ENCODE data around the gene ZSWIM8.

ZSWIM8 gene

DNA sequence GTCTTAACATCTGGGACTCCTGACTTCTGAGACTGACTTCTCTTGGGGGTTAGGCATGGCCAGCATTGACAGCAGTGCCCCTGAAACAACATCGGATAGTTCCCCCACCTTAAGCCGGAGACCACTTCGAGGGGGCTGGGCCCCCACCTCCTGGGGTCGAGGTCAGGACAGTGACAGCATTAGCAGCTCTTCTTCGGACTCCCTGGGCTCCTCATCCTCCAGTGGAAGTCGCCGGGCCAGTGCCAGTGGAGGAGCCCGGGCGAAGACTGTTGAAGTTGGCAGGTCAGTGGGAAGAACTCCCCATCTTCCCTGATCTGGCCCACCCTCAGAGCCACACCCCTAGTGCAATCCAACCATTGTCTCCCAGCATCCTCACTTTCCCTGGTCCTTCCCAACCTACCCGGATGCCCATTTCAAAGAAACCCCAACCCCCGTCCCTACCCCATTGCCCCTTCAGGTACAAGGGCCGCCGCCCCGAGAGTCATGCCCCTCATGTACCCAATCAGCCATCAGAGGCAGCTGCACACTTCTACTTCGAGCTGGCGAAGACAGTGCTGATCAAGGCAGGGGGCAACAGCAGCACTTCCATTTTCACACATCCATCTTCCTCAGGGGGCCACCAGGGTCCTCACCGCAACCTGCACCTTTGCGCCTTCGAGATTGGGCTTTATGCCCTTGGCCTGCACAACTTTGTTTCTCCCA lies 12.1 kb downstream of the ZSWIM8 start:
- no peak for DNase-seq

- DNase-seq: no peak
Observed at GRCh38 chr10:73798087-73798486, 12.7 kb downstream of the ZSWIM8 start.

DNA sequence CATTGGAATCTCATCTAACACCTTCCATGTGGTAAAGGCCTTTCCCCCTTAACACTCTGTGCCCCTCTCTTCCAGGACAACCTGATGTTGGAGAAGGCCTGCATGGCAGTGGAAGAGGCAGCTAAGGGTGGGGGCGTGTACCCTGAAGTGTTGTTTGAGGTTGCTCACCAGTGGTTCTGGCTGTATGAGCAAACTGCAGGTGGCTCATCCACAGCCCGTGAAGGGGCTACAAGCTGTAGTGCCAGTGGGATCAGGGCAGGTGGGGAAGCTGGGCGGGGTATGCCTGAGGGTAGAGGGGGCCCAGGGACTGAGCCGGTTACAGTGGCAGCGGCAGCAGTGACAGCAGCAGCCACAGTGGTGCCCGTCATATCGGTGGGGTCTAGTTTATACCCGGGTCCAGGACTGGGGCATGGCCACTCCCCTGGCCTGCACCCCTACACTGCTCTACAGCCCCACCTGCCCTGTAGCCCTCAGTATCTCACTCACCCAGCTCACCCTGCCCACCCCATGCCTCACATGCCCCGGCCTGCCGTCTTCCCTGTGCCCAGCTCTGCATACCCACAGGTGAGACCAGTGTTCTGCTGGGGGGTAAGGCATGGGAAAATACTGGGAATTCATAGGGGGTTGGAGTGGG lies 13.6 kb downstream of the ZSWIM8 start:
- no peak for DNase-seq

GRCh38 chr10:73799899-73800559 lies 14.6 kb downstream of the ZSWIM8 start:
- DNase-seq: no peak

- no peak for DNase-seq
Observed at GRCh38 chr10:73800560-73801252, 15.3 kb downstream of the ZSWIM8 start.

DNA sequence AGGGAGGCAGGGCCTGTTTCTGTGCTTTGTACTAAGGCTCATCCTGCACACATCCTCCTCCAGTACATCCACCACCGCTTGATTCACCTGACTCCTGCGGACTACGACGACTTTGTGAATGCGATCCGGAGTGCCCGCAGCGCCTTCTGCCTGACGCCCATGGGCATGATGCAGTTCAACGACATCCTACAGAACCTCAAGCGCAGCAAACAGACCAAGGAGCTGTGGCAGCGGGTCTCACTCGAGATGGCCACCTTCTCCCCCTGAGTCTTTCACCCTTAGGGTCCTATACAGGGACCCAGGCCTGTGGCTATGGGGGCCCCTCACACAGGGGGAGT lies 15.8 kb downstream of the ZSWIM8 start:
- no peak for DNase-seq

DNA sequence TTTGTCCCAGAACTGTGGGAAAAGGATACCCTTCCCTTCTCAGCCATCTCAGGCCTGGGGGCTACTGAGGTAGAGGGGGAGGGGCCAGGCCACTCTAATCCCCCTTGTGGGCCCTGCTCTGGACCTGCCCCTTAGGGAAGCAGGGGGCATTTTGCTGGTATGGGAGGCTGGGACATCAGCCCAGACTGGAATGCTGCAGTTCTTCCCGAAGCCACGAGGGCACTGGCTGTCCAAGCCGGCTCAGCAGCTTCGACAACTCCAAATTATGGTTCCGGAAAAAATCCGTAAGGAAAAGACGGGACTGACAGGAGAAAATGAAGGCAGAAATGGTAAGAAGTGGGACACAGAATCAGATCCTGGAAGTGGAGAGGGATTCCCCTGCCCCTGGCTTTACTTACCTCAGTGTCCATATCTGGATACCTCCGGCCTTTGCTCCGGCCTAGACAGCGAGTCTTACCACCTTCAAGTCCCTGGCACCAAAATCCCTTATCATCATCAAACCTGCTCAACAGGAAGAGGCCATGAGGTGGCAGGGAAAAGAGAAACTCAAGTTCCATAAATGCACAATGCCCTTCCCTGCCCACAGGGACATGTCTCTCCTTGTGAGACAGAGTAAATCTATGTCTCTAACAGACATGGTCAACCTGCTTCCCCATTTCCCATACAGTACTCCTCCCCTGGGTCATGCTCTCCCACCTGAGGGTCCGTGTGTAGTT lies 17.0 kb downstream of the ZSWIM8 start:
- DNase-seq: no peak

DNA sequence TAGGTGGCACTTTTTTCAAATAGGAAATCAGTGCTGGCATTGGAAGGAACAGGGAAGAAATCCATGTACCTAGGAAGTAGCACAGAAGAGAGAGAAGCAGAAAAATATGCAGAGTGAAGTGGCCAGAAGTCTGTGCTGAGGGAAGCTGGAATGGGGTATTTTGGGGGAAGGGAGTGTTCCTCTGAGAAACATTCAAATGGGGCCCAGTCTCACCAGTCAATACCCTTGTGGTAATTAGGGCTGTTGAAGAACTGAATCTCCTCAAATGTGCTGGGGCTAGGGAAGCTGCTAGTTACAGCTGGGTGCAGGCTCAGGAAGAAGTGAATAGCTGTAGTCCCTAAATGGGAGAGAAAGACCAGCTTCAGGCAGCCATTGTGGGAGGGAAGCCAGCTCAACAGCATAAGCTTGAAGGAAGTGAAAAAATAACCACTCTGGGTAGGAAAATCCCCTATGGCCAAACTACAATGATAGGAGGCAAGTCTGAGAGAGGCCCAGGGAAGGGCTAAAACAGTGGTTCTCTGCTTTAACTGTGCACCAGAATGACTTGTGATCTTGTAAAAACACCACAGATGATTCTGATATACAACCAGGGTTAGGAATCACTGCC lies 18.4 kb downstream of the ZSWIM8 start:
- DNase-seq: no peak

- no peak for DNase-seq
Observed at GRCh38 chr10:73806176-73806950, 21.0 kb downstream of the ZSWIM8 start.

DNA sequence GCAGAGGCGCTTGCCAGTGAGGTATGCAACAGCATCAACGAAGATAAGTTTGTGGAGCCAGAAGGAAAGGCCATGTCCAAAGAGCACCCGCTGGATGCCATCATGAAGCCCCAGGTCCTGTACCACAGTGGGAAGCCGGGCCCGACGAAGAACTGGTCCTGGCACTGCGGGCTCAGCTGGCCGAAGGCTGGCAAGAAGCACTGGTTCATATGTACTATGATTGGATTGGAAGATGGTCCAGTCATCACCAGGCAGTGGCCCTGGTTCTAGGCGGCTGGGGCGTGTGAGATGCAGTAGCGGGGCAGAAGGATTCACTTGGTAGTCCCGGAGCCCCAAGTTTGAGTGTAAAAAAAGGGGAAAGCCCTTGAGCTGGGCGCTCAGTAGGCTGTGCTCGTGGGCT lies 22.1 kb downstream of the ZSWIM8 start:
- no peak for DNase-seq

DNA sequence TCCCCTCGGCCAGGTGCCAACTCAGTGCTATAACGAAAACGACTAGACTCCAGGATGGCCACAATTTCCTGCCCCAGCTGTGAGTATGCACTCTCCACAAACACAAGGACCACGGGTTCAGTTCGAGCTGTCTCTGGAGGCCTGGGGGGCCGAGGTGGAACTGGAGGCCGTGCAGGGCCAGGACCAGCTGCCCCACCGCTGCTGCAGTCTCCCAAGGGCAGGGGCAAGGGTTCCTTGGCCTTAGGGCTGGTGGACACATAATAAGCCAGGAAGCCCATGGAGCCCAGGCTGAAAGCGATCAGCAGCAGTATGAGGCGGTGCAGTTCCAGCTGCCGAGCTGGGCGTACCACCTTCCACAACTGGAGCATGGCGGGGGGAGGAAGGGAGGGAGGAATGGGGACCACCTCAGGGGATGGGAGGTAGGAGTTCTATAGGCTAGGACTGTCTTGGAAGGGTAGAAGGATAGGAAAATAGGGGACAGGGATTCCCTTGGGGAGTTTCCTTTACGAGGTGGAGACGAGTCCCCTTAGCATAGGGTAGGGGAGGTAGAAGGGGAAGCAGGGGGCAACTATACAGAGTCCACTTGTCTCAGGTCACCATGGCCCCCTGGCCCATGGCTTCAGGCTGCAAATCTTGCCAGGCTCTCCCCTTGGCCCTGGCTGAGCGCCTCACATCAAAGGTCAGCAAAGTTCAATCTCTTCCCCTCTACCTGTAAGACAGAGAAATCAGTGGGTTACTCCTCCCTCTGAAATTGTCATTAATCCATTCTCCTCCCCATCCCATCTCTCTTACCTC lies 22.8 kb downstream of the ZSWIM8 start:
- DNase-seq: no peak

DNA sequence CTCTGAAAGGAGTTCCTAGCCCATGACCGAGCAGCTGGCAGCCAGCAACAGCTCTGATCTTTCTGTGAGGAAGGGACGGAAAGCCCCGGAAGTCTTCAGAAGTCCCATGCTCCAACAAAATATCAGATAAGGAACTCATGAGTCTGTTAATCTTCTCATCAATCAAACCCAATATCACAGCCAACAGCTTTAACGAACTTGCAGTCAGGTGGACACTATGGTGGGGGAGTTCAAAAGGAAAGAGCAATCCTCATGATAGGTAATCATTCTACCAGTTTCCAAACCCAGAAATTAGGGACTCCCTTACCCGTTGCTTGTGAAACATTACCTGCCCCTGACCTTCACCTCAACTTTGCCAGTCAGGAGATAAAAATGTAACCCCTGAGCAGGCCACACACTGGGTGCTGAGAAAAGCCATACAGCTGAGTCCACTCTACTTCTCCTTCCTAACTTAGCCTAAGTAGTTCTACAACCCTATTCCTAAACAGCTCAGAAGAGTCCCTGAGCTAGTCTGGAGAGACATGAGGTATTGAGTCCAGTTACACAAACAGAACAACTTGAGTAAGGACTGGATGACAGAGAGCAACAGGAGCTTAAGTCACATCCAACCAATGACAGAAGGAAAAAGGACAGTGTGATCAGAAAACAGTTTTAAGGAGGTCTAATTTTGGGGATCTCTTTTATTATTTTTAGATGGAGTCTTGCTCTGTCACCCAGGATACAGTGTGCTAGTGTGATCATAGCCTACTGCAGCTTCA lies 23.8 kb downstream of the ZSWIM8 start:
- no peak for DNase-seq

- DNase-seq: no peak
Observed at GRCh38 chr10:73810358-73810734, 24.9 kb downstream of the ZSWIM8 start.

DNA sequence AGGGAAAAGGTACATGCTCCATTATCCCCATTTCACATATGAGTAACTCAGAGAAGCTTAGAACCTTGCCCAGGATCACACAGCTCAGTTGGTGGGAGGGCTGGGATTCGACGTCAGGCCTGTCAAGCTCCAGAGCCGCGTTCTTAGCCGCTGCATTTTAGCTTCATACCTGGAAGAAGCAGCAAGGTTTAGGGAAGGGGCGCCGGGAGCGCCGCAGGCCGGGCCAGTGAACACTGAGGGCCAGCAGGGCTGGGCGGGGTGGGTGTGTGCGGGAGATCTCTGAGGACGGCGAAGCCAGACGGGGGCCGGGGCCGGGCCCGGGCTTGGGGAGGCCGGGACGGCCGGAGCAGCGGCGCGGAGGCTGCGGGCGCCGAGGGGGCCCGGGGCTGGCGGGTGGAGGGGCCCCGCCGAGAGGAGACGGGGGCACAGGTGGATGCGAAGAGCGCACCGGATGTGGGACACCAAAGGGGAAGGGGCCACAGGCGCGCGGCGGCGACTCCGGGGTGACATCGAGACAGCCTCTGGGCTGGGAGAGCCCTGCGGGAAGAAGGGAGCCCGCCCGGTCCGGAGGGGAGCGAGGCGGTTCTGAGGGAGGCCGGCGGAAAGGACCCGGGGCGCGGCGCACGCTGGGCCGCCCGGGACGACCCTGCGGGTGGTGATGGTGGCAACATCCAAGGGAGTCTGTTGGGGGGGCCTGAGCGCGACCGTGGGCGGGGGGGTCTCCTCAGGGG lies 25.5 kb downstream of the ZSWIM8 start:
- peak; percentile 60 for DNase-seq

DNA sequence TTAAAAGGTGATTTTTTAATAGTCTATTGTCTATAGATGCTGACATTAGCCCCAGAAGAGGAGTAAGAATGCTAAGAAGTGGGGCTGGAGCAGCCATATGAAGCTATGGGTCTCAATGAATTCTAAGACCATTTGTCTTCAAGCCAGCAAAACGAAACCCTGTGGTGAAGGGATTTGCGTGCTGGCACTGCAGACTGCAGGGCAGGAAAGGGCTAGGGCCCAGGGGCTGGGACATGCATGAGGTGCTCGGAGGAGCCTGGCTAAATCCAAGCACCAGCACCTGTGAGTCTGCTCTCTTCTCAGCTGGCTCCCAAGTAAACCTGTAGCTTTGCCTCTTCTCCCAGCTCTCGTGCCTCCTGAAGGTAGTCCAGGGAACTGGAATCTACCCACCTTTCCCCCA lies 27.3 kb downstream of the ZSWIM8 start:
- DNase-seq: no peak

- DNase-seq: no peak
Observed at GRCh38 chr10:73813333-73813732, 27.9 kb downstream of the ZSWIM8 start.

DNA sequence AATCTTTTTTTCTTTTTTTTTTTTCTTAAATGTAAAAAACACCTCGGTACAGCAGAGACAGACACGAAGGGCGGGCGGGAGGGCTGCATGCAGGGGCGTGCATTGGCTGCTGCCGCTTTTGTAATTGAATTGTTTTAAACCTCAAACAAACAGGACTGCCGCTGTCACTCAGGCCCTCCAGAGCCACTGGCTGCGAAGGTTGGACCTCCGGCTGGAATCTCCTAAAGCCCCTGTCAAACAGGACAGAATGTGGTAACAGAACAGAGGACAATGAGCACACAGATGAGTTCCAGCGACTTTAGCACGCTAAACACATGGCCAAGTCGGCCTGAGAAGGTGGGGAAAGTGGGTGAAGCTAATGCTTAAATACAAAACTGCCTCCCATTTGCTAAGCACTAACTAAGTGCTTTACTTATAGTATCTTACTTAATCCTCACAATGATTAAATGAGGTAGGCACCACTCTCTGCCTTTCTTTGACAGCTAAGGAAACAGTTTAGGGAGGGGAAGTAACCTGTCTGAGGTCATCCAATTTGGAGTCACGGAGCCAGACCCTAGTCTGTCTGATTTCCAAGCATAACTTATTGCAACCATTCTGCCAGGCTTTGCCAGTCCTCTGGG lies 29.0 kb downstream of the ZSWIM8 start:
- DNase-seq: no peak

DNA sequence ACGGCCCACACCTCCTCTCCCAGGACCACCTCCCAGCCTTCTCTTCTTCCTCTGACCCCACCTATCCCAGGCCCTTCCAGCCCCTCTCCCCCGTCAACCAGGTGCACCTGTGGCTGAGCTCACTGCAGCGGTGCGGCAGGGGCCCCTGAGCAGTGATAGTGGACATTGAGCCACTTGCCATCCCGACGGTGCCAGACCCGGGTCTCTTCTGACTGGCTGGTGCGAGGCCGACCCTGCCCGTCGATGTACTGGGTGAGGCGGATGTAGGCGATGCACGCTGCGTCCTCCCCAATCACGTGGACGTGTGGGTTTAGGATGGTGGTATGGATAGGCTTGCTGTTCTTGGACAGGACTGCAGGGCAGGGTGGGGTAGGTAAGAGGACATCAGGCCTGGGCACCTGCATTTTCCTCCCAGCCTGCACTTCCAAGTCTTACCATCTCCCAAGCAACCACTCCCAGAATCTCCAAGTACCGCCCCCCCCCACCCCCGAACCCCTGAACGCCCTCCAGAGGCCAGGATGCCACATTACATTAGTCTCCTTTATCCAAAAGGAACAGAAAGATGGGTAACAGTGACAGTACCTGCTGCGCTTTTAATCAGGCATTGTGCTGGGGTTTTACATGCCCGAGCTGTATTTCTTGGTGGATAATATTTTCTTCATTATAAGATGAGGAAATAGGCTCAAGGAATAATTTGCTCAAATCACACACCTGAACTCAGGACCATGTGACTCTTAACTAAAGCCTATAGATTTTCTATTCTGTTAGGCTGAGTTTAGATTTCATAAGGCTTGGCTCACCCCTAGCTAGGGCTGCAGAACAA lies 29.7 kb downstream of the ZSWIM8 start:
- peak; percentile 14 for DNase-seq

Measured in activated CD4-positive, alpha-beta T cell treated with anti-CD3 and anti-CD28 coated beads, Interleukin-2, amount 50 U/mL, for 16 hours (primary cell).